Measurements from ENCODE around the gene FAM13B. TPM values are rescaled to one million over a fixed set of nuclear protein-coding genes. Genes with fewer than 3 reads are reported as not detected.

The FAM13B gene
- 4.1 TPM for polyA plus RNA-seq (2012; ENCODE audit: insufficient read length, low read depth)

GRCh38 chr5:138032572-138033385 lies at the start of gene FAM13B:
TSS of gene FAM13B (minus strand) at chr5:138033079. CDS start at chr5:138019111, 13,968 bp downstream.
- no peak for TF ChIP-seq FOXP2 (optimal IDR thresholded peaks at IDR 0.05; ENCODE audit: borderline replicate concordance, extremely low read depth, extremely low read length, insufficient read depth)
- TF ChIP-seq SIN3A (IDR thresholded peaks at IDR 0.05; ENCODE audit: borderline replicate concordance, insufficient read depth, low read length): no peak
- TF ChIP-seq POLR2AphosphoS5 (IDR thresholded peaks at IDR 0.05; ENCODE audit: low read depth, low read length): peak; percentile 90
- TF ChIP-seq REST (IDR thresholded peaks at IDR 0.05; ENCODE audit: insufficient read depth in 1 of 2, low read depth in 2 of 2, low read length in 2 of 2): no peak
- 0 out of 2 replicates have a peak, but pooled peaks have one; percentile 57 for TF ChIP-seq TAF1 (IDR thresholded peaks at IDR 0.05; ENCODE audit: borderline replicate concordance, insufficient read depth, low read length)

- TF ChIP-seq REST (IDR thresholded peaks at IDR 0.05; ENCODE audit: insufficient read depth in 1 of 2, low read depth in 2 of 2, low read length in 2 of 2) (no peak), FOXP2 (optimal IDR thresholded peaks at IDR 0.05; ENCODE audit: borderline replicate concordance, extremely low read depth, extremely low read length, insufficient read depth) (no peak), SIN3A (IDR thresholded peaks at IDR 0.05; ENCODE audit: borderline replicate concordance, insufficient read depth, low read length) (no peak), TAF1 (IDR thresholded peaks at IDR 0.05; ENCODE audit: borderline replicate concordance, insufficient read depth, low read length) (no peak), POLR2AphosphoS5 (IDR thresholded peaks at IDR 0.05; ENCODE audit: low read depth, low read length) (no peak)
Observed at GRCh38 chr5:138082033-138082432, 49.2 kb upstream of the FAM13B start.

- no peak for TF ChIP-seq TAF1 (IDR thresholded peaks at IDR 0.05; ENCODE audit: borderline replicate concordance, insufficient read depth, low read length)
- TF ChIP-seq REST (IDR thresholded peaks at IDR 0.05; ENCODE audit: insufficient read depth in 1 of 2, low read depth in 2 of 2, low read length in 2 of 2): no peak
- no peak for TF ChIP-seq POLR2AphosphoS5 (IDR thresholded peaks at IDR 0.05; ENCODE audit: low read depth, low read length)
- no peak for TF ChIP-seq SIN3A (IDR thresholded peaks at IDR 0.05; ENCODE audit: borderline replicate concordance, insufficient read depth, low read length)
- no peak for TF ChIP-seq FOXP2 (optimal IDR thresholded peaks at IDR 0.05; ENCODE audit: borderline replicate concordance, extremely low read depth, extremely low read length, insufficient read depth)
Observed at GRCh38 chr5:138078006-138078643, 45.2 kb upstream of the FAM13B start.

GRCh38 chr5:138077064-138077696 lies 44.3 kb upstream of the FAM13B start:
- TF ChIP-seq SIN3A (IDR thresholded peaks at IDR 0.05; ENCODE audit: borderline replicate concordance, insufficient read depth, low read length): no peak

GRCh38 chr5:138068742-138069600 lies 36.1 kb upstream of the FAM13B start:
- TF ChIP-seq SIN3A (IDR thresholded peaks at IDR 0.05; ENCODE audit: borderline replicate concordance, insufficient read depth, low read length) (no peak), FOXP2 (optimal IDR thresholded peaks at IDR 0.05; ENCODE audit: borderline replicate concordance, extremely low read depth, extremely low read length, insufficient read depth) (no peak), POLR2AphosphoS5 (IDR thresholded peaks at IDR 0.05; ENCODE audit: low read depth, low read length) (no peak), TAF1 (IDR thresholded peaks at IDR 0.05; ENCODE audit: borderline replicate concordance, insufficient read depth, low read length) (no peak), REST (IDR thresholded peaks at IDR 0.05; ENCODE audit: insufficient read depth in 1 of 2, low read depth in 2 of 2, low read length in 2 of 2) (no peak)
